ENCODE data around the gene PDE6B. TPM values are rescaled to one million over a fixed set of nuclear protein-coding genes. Genes with fewer than 3 reads are reported as not detected.
"Not testable (repeated sequence)": the region's sequence is repeated elsewhere in the genome, so short reads cannot be mapped to it uniquely, and the experiment has no call there.

PDE6B gene
- polyA plus RNA-seq, 1 donor: 27.1 TPM

DNA sequence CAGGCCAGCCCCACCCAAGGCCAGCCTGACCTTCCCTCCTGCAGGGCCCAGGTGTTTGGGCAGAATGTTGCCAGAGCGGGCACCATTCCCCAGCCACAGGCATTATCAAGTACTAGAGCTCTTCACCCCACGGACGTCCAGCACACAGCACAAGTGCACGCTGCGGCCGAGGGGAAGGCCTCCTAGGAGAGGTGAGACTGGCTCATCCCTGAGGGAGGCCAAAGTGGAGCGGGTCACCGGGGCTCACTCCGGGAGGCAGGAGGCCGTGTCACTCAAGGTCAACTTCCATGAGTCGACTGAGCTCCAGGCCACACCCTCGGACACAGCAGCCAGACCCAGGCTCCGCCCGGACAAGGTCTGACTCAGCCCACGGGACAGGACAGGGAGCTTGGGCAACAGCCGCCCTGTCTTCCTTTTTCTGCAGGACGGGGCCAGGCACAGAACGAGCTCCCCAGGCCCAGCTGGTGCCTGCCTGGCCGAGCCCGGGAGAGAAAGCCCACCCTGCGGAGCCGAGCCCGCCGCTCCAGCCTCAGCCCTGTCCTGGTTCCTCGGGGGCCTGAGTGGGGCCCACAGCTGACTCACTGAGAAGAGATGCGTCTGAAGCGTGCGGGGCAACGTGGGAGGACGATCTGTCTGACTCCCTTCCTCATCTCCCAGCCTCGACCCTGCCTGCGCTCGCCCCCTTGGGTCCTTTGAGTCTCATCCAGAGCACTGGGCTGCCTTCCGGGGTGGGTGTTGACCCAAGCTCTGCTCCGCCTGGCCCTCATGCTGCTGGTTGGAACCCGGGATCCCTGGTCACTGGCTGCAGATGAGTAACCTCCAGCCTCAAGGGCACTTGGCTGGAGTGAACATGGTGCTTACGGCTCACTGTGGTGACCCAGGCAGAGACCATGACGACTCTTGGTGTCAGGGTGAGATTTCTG lies 61.9 kb downstream of the PDE6B start:
- Histone ChIP-seq H3K27ac (ENCODE audit: low read length) (no peak overlapping the region), H3K27me3 (ENCODE audit: control insufficient read depth, insufficient read depth, low read length) (peaks cover 2% of the 10 kb centered on the region), H3K36me3 (ENCODE audit: control insufficient read depth, insufficient read depth, low read length) (no peaks in the 10 kb centered on the region), H3K4me1 (ENCODE audit: control insufficient read depth, insufficient read depth, low read length) (peaks cover 36% of the 10 kb centered on the region), H3K9me3 (ENCODE audit: control insufficient read depth, low read depth, low read length) (peaks cover 7% of the 10 kb centered on the region), H3K4me3 (ENCODE audit: low read length) (no peak overlapping the region)
- DNase-seq: peak; percentile 82 to 86
- WGBS (ENCODE audit: insufficient coverage, low lambda C conversion rate): no CpG with 5 or more reads among the region's 38 CpGs

DNA sequence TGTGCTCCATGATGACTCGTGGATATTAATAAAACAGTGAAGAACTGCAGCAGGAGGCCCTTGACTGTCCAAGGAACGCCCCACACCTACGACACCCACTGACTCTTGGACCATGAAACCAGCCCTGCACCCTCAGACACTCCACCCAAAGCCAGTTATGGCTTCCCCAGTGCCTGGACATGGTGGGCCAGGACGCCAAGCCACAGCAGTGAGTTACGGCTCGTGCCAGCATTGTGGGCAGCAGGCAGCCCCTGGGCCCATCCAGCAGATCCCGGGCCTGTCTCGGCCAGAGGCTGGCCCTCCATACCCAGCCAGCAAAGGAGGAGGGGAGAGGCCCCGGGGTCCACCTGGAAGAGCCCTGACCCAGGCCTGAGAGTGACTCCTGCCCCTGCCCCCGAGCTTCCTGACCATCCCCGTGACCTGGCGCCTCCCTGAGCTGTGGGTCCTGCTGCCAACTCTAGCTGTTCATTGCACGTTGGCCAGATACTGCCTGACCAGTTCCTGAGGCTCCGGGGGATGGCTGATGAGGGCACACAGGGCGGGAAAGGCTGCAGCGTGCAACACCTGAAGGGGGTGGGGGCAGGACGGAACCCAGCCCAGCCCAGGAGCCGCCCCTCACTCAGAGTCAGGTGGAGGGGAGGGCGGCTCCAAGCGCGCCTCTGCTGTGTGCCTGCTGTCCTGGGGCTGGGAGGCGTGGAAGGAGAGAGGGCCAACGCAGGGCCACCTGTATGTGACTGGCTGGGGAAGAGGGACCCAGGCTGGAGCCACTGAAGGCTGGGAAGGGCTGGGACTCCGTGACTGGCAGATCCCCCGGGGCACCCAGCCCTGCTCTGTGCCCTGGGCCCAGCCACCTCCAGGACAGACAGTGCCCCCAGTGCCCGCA lies 62.8 kb downstream of the PDE6B start:
- Histone ChIP-seq H3K27ac (ENCODE audit: low read length) (no peak overlapping the region), H3K4me1 (ENCODE audit: control insufficient read depth, insufficient read depth, low read length) (peaks cover 34% of the 10 kb centered on the region), H3K4me3 (ENCODE audit: low read length) (peak overlapping the region; percentile 25), H3K27me3 (ENCODE audit: control insufficient read depth, insufficient read depth, low read length) (peaks cover 5% of the 10 kb centered on the region), H3K36me3 (ENCODE audit: control insufficient read depth, insufficient read depth, low read length) (no peaks in the 10 kb centered on the region), H3K9me3 (ENCODE audit: control insufficient read depth, low read depth, low read length) (peaks cover 7% of the 10 kb centered on the region)
- no peak for DNase-seq
- no CpG with 5 or more reads among the region's 26 CpGs for WGBS (ENCODE audit: insufficient coverage, low lambda C conversion rate)

DNA sequence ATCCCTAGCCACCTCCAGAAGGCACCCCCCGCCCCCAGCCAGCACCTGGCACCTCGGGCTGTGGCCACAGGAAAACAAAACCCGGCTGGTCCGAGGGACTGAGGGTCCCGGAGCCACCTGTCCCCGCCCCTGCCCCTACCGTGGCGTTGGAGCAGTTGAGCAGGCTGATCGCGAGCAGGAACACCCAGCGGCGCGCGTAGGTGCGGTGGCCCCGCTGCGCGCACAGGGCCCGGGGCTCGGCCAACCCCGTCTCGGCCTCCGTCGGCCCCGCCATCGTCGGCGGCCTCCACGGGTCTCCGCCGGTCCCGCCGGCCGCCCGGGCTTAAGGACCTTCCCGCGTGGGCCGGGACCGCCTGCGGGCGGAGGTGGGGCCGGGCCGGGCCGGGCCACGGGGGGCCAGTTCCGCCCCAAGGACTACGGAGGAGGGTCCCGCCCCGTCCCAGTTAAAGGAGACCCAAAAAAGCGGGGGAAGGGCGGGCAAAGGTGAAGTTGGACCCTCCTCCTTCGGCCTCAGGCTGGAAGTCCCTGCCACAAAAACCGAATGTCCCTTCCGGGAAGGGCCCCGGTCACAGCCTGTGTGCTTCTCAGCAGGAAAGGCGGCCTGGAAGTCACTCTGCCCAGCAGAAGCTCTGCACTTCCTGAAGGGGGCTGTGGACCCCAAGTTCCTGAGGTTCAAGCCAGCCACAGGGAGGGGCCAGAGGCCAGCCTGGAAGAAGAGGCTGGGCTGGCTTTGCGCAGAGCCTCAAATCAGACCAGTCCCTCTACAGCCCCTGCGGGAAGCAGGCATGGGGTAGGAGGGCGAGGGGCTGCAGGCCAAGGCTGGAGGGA lies 63.7 kb downstream of the PDE6B start, which contains the start of gene SLC49A3:
TSS of gene SLC49A3 (minus strand) at position 298 of the 828 bp plus-strand sequence. CDS start at position 274, 24 bp downstream.
- Histone ChIP-seq H3K27me3 (ENCODE audit: control insufficient read depth, insufficient read depth, low read length) (peaks cover 5% of the 10 kb centered on the region), H3K9me3 (ENCODE audit: control insufficient read depth, low read depth, low read length) (peaks cover 7% of the 10 kb centered on the region), H3K4me1 (ENCODE audit: control insufficient read depth, insufficient read depth, low read length) (peaks cover 26% of the 10 kb centered on the region), H3K36me3 (ENCODE audit: control insufficient read depth, insufficient read depth, low read length) (no peaks in the 10 kb centered on the region), H3K4me3 (ENCODE audit: low read length) (peak within 1 kb of the TSS; percentile 28), H3K27ac (ENCODE audit: low read length) (no peak within 1 kb of the TSS)
- DNase-seq: no peak
- no CpG with 5 or more reads among the region's 59 CpGs for WGBS (ENCODE audit: insufficient coverage, low lambda C conversion rate)

DNA sequence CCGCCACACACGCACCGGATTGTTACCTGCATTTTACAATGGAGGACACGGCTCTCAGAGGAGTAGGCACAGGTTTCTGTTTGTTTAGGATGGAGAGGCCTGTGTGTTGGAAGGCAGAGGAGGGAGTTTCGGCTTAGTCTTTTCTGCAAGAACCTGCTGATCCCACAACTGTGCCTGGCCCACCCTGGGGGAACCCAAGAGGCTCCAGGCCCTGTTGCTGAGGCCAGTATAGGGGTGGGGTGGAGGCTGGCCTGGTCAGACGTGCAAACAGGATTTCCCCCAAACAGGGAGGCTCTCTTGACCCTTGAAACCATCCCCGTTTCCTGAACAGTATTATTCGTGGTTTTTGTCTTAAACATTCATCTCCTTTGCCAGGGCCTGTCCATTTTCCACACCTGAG lies 64.3 kb downstream of the PDE6B start:
- H3K4me1 ChIP-seq (ENCODE audit: control insufficient read depth, insufficient read depth, low read length): peaks cover 23% of the 10 kb centered on the region
- no peak for DNase-seq
- peaks cover 5% of the 10 kb centered on the region for H3K27me3 ChIP-seq (ENCODE audit: control insufficient read depth, insufficient read depth, low read length)
- H3K36me3 ChIP-seq (ENCODE audit: control insufficient read depth, insufficient read depth, low read length): no peaks in the 10 kb centered on the region
- H3K27ac ChIP-seq (ENCODE audit: low read length): no peak overlapping the region
- peaks cover 7% of the 10 kb centered on the region for H3K9me3 ChIP-seq (ENCODE audit: control insufficient read depth, low read depth, low read length)
- H3K4me3 ChIP-seq (ENCODE audit: low read length): peak overlapping the region; percentile 28
- WGBS (ENCODE audit: insufficient coverage, low lambda C conversion rate): no CpG with 5 or more reads among the region's 8 CpGs

DNA sequence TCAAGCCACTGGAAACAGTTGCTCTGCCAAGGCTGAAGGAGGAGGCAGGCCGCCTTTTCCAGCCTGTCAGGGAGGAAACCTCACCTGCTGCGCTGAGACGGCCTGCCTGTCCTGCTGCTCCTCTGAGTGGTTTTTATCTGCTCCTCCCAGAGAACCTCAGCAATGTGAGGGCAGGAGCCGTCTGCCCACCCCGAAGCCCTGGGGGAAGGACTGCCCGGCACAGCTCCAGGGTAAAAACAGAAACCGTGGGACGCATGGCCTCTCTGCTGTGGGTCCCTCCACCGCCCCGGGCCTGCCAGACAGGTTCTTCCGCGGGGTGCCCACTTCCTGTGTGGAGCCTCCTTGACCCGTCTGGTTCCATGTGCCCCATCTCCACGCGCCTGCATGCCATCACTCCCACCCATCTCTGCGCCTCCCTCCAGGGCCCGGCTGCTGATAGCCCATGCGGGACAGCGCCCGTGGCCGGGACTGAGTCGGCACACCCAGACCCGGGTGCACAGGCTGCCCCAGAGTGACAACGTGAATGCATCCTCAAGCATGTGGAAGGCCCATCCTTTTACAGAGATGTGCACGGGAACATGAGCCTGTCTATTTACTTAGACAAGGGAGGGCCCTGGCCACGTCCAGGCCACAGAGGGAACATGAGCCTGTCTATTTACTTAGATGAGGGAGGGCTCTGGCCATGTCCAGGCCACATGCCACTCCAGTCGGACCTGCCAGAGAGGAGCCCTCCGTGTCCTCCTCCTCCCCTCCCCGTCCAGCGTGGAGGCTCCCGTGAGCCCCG lies 67.6 kb downstream of the PDE6B start:
- no CpG with 5 or more reads among the region's 32 CpGs for WGBS (ENCODE audit: insufficient coverage, low lambda C conversion rate)
- Histone ChIP-seq H3K9me3 (ENCODE audit: control insufficient read depth, low read depth, low read length) (no peaks in the 10 kb centered on the region), H3K36me3 (ENCODE audit: control insufficient read depth, insufficient read depth, low read length) (no peaks in the 10 kb centered on the region), H3K4me3 (ENCODE audit: low read length) (no peak overlapping the region), H3K27me3 (ENCODE audit: control insufficient read depth, insufficient read depth, low read length) (peaks cover 5% of the 10 kb centered on the region), H3K27ac (ENCODE audit: low read length) (no peak overlapping the region), H3K4me1 (ENCODE audit: control insufficient read depth, insufficient read depth, low read length) (peaks cover 15% of the 10 kb centered on the region)
- no peak for DNase-seq

DNA sequence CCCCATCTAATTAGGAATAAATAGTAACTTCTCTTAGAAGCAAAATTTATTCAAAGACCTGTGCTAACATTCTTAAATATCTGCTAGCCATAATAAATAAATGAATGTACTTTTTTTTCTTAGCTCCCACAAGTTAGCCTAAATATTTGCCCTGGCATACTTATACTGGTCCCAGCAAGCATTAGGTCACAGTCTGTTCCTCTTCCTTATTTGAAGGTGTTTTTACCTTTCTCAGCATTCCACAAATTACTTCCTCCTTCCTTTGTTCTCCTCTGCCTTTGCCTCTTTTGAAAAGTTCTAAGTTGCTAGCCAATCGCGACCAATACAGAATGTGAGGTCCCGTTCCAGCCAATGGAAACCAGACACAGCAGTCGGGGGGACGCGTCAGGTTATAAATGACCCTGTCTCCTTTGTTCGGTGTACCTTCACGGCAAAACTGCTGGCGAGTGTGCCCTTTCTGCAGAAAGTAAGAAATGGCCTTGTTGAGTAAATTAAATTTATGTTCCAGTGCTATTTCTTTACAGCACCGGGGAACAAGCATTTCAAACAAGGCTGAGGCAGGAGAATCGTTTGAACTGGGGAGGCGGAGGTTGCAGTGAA lies 69.1 kb downstream of the PDE6B start:
- H3K4me3 ChIP-seq (ENCODE audit: low read length); H3K4me1 ChIP-seq (ENCODE audit: control insufficient read depth, insufficient read depth, low read length); H3K27ac ChIP-seq (ENCODE audit: low read length); H3K27me3 ChIP-seq (ENCODE audit: control insufficient read depth, insufficient read depth, low read length); H3K9me3 ChIP-seq (ENCODE audit: control insufficient read depth, low read depth, low read length); H3K36me3 ChIP-seq (ENCODE audit: control insufficient read depth, insufficient read depth, low read length); DNase-seq: not testable (repeated sequence)
- no CpG with 5 or more reads among the region's 12 CpGs for WGBS (ENCODE audit: insufficient coverage, low lambda C conversion rate)

DNA sequence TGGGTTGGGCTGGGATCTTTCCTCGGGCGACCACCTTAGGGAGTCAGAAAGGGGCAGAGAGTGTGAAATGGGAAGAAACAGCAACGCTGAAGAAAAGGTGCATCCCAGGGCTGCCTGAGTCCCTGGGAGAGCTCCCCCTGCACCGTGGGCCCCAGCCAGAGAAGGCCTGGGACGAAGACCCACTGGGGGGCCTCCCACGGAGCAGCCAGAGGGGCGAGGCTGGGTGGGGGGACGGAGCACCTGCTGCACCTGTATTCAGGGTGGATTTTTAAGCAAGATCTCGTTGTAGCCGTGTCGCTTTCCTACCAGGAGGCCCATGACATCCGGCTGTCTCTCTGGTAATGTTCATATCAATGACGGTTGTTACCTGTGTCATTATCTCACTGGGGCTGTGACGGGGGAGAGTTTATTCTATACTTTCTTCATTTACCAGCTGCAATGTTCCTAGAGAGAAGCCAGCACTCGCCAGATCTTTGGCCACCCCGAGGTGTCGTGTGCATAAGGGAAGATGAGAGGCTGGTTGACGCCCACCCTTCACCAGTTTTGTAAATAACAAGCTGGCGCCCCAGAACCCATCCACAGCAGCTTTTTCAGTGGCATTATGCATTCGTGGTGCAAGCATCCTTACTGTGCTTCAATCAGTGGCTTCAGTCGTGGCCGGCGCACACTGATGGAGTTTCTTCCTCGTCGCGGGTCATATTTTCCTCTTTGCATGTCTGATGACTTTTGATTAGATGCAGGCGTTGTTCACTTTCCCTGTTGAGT lies 74.6 kb downstream of the PDE6B start:
- H3K27ac ChIP-seq (ENCODE audit: low read length): no peak overlapping the region
- H3K27me3 ChIP-seq (ENCODE audit: control insufficient read depth, insufficient read depth, low read length): no peaks in the 10 kb centered on the region

DNA sequence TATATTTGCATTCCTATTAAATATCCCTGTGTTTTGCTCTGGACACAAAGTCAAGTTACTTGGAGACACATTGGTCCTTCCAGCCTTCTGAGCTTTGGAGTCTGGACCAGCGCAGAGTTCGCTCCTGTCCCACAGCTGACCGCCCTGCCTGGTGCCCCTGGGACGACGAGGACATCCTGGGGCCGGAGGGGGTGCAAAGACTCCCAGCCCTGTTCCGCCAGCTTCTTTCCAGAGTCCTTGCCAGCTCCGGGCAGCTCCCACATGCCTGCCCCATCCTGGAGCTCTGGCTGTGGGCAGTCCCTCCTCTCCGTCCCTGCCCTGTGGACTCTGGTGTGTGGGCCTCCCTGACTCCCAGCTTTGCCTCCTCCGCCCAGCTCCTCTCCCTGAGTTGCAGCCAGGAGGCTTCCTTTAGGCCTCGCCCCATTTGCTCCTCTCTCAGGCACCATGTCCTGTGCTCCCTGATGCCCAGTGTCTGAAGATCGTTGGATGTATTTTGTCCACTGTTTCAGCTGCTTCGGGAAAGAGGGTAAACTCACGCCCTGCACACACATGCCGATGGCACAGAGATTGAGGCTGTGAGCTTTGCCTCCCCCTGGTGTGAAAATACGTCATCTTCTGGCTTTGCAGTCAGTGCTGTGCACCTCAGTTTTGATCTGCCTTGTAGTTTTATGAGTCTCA lies 75.4 kb downstream of the PDE6B start:
- no peaks in the 10 kb centered on the region for H3K36me3 ChIP-seq (ENCODE audit: control insufficient read depth, insufficient read depth, low read length)
- no CpG with 5 or more reads among the region's 16 CpGs for WGBS (ENCODE audit: insufficient coverage, low lambda C conversion rate)
- H3K4me1 ChIP-seq (ENCODE audit: control insufficient read depth, insufficient read depth, low read length): peaks cover 10% of the 10 kb centered on the region
- no peak overlapping the region for H3K27ac ChIP-seq (ENCODE audit: low read length)
- no peak overlapping the region for H3K4me3 ChIP-seq (ENCODE audit: low read length)
- no peaks in the 10 kb centered on the region for H3K9me3 ChIP-seq (ENCODE audit: control insufficient read depth, low read depth, low read length)
- no peaks in the 10 kb centered on the region for H3K27me3 ChIP-seq (ENCODE audit: control insufficient read depth, insufficient read depth, low read length)
- no peak for DNase-seq

More for the DNA sequence above, 74.6 kb downstream of the PDE6B start:
- Histone ChIP-seq H3K36me3 (ENCODE audit: control insufficient read depth, insufficient read depth, low read length) (no peaks in the 10 kb centered on the region), H3K4me3 (ENCODE audit: low read length) (no peak overlapping the region), H3K9me3 (ENCODE audit: control insufficient read depth, low read depth, low read length) (no peaks in the 10 kb centered on the region), H3K4me1 (ENCODE audit: control insufficient read depth, insufficient read depth, low read length) (peaks cover 7% of the 10 kb centered on the region)
- no peak for DNase-seq
- WGBS (ENCODE audit: insufficient coverage, low lambda C conversion rate): no CpG with 5 or more reads among the region's 27 CpGs
